CMK (cell line): Measurements from ENCODE around the gene MOK.

Experiments used
- DNase-seq: peaks from one replicate; pipeline ENCODE4 v3.0.0-alpha.2; 2010; ENCODE audit warnings: low read depth

The MOK gene

GRCh38 chr14:102205560-102205959, 99.4 kb downstream of the MOK start:
- no peak for DNase-seq

GRCh38 chr14:102203382-102203781, 101.6 kb downstream of the MOK start:
- no peak for DNase-seq

- no peak for DNase-seq
These were observed 102.0 kb downstream of the MOK start for GRCh38 chr14:102202944-102203343.

- DNase-seq = no peak
These were observed 103.2 kb downstream of the MOK start for GRCh38 chr14:102201776-102202175.

GRCh38 chr14:102201353-102201738, 103.6 kb downstream of the MOK start:
- no peak for DNase-seq

GRCh38 chr14:102200690-102201352, 104.1 kb downstream of the MOK start:
- no peak for DNase-seq

GRCh38 chr14:102197317-102197853, 107.6 kb downstream of the MOK start:
- DNase-seq = no peak

- DNase-seq = no peak
These were observed 108.1 kb downstream of the MOK start for GRCh38 chr14:102196902-102197230.

GRCh38 chr14:102196039-102196901, 108.7 kb downstream of the MOK start:
- DNase-seq = no peak

GRCh38 chr14:102195446-102195845, 109.5 kb downstream of the MOK start:
- no peak for DNase-seq

GRCh38 chr14:102194856-102195255, 110.1 kb downstream of the MOK start:
- DNase-seq = no peak

GRCh38 chr14:102192840-102193502, 112.0 kb downstream of the MOK start:
- DNase-seq = no peak

GRCh38 chr14:102189874-102190273, 115.1 kb downstream of the MOK start:
- no peak for DNase-seq

- DNase-seq = no peak
These were observed 116.8 kb downstream of the MOK start for GRCh38 chr14:102188187-102188586.

- DNase-seq = no peak
These were observed 117.4 kb downstream of the MOK start for GRCh38 chr14:102187568-102188001.

- DNase-seq = no peak
These were observed 117.9 kb downstream of the MOK start for GRCh38 chr14:102187044-102187443.

- DNase-seq = no peak
These were observed 119.6 kb downstream of the MOK start for GRCh38 chr14:102185360-102185759.

- DNase-seq = no peak
These were observed 120.5 kb downstream of the MOK start for GRCh38 chr14:102184316-102185035.

GRCh38 chr14:102183886-102184285, 121.1 kb downstream of the MOK start:
- no peak for DNase-seq

GRCh38 chr14:102182936-102183619, 121.9 kb downstream of the MOK start:
- DNase-seq = no peak

- DNase-seq = no peak
These were observed 122.8 kb downstream of the MOK start for GRCh38 chr14:102182190-102182589.

GRCh38 chr14:102181187-102181586, 123.8 kb downstream of the MOK start:
- DNase-seq = no peak
